GM19240 (cell line): ENCODE data around the gene KPNA4.

Source experiments
- DNase-seq: peaks from one replicate; pipeline ENCODE4 v3.0.0; 2011; ENCODE audit warnings: low spot score; ENCODE audit not compliant: insufficient read length

Gene KPNA4

GRCh38 chr3:160451602-160452001 is 113.8 kb downstream of the KPNA4 start:
- DNase-seq = no peak

GRCh38 chr3:160450846-160451245 is 114.5 kb downstream of the KPNA4 start:
- no peak for DNase-seq

- DNase-seq = peak; percentile 98
Measured at GRCh38 chr3:160449636-160450598, 115.5 kb downstream of the KPNA4 start, which contains the start of gene TRIM59. TSS of gene TRIM59 (minus strand) at chr3:160449786. CDS start at chr3:160439183, 10,603 bp downstream.

GRCh38 chr3:160448845-160449635 is 116.3 kb downstream of the KPNA4 start:
- peak; percentile 20 for DNase-seq

GRCh38 chr3:160447544-160447943 is 117.8 kb downstream of the KPNA4 start:
- DNase-seq = no peak

- no peak for DNase-seq
Measured at GRCh38 chr3:160446522-160447056, 118.8 kb downstream of the KPNA4 start.

GRCh38 chr3:160445854-160446253 is 119.5 kb downstream of the KPNA4 start:
- no peak for DNase-seq
